Esophagus squamous epithelium (tissue), 4 donors: ENCODE measurements around the gene MTG2.

Experiments used
- CTCF ChIP-seq, 6 experiments: fragments of 450-650 bp in 4 of 6; fragments of 200-600 bp in 2 of 6; sonication (generic) in 2 of 6; IDR thresholded peaks; one replicate each; pipeline ENCODE4 v1.5.1; 2016 to 2019; ENCODE audit warnings: antibody characterized with exemption in 6 of 6, mild to moderate bottlenecking in 4 of 6, moderate library complexity in 4 of 6
- POLR2A ChIP-seq, 4 donors: fragments of 450-650 bp; IDR thresholded peaks; one replicate each; pipeline ENCODE4 v1.6.1; 2017; ENCODE audit warnings: antibody characterized with exemption in 4 of 4, mild to moderate bottlenecking in 4 of 4, moderate library complexity in 3 of 4

GRCh38 chr20:62160876-62161275, 22.0 kb upstream of the MTG2 start:
- TF ChIP-seq CTCF (IDR thresholded peaks at IDR 0.05) = no peak
- no peak for TF ChIP-seq POLR2A (IDR thresholded peaks at IDR 0.05)
